GM18907 (cell line): ENCODE data around the gene PRKCA.
A peak's percentile ranks its signal among the peaks of the same experiment; 100 is the strongest.

Experiments
- ATAC-seq: cut with Tn5 transposase; IDR thresholded peaks from one replicate; pipeline ENCODE4 v1.9.1; 2021; ENCODE audit warnings: mild to moderate bottlenecking, moderate library complexity; ENCODE audit not compliant: unreplicated experiment

The PRKCA gene

GRCh38 chr17:66535611-66536010 lies 233.2 kb downstream of the PRKCA start:
- ATAC-seq, result no peak

DNA sequence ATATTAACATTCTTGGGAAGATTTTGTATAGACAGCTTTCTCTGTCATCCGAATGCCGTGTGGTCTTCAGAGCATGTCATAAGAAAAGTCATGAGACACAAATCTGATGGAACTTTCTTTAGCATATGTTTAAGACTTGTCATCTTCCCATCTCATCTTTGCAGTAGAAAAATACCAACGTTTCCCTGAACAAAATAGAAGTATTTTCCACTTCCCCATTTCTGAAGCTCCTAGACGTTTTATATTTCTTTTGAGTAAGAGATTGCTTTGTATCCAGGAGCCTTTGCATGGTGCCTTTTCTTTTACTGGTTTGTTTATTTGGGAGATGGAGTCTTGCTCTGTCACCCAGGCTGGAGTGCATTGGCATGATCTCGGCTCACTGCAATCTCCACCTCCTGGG lies 235.1 kb downstream of the PRKCA start:
- no peak for ATAC-seq

DNA sequence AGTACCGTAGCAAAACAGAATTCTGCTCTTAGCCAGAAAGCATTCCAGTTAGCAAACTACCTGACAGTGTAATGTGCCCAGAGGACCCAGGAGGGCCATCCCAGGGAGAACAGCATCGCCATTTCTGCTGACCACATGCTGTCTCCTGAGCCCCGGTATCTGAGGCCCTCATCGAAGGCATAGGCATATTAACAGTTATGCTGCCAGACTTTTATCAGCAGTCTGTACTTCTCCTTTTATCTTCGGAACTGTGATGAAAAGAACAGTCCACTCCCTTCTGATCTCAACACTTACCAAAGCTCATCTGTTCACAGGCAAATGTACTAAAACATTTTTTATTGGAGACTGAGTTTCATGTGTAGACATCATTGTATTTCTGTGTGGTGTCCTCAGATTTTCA lies 236.4 kb downstream of the PRKCA start:
- ATAC-seq, result no peak

GRCh38 chr17:66540131-66540781 lies 237.8 kb downstream of the PRKCA start:
- ATAC-seq, result no peak

DNA sequence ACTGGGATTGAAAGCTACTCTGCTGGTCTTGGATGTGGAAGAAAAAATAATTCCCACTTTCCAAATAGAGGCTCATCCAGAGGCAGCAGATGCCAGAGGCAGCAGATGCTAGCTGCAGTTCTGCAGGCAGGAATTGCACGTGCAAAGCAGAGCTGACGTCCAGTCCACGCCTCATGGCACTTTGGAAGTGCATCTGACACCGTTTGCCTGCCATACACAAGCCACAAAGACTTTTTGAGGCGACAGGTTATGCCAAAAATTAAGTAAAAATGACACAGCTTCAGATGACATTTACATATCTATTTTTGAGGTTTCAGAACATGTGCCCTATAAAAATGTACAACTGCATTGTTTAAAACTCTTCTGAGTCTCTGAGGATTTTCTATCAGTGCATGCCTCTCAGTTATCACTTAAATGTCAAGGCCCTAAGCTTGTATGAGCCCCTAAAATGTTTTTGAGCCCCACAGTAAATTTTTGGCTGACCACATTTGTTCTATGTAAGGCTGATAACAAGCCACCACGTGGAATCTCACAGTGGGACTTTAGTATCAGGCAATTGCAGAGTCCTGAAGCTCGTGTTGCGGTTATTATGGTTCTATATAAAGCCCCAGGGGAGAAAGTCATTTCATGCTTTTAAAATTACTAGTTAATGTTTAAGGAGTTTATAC lies 239.2 kb downstream of the PRKCA start:
- peak; percentile 90 for ATAC-seq

- ATAC-seq, result peak; percentile 97
These were observed 239.9 kb downstream of the PRKCA start for GRCh38 chr17:66542129-66542966.

DNA sequence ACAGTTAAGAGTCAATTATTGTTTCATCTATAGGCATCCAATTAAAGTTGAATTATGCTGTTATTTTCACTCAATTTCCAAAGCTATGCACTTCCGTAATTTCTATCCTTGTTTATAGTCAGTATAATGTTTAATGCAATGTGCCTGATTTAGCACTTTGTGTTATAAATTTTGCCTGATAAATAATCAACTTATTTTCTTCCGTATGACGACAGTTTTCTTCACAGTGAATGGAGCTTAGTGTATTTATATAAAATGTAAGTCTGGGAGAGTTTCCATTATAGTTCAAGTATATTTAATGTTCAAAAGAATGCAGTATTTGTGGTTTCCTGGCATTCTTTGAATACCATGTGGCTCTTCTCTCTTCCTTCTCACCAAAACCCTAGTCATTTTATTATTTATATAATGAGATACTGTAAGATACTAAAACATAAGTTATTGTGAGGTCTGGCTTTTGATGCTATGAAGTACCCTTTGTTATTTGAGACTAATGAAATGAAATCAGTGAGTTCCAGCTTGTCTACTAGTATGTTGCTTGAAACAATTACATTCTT lies 240.6 kb downstream of the PRKCA start:
- no peak for ATAC-seq

- ATAC-seq, result no peak
These were observed 241.1 kb downstream of the PRKCA start for GRCh38 chr17:66543526-66543925.

GRCh38 chr17:66545918-66546317 lies 243.5 kb downstream of the PRKCA start:
- no peak for ATAC-seq

DNA sequence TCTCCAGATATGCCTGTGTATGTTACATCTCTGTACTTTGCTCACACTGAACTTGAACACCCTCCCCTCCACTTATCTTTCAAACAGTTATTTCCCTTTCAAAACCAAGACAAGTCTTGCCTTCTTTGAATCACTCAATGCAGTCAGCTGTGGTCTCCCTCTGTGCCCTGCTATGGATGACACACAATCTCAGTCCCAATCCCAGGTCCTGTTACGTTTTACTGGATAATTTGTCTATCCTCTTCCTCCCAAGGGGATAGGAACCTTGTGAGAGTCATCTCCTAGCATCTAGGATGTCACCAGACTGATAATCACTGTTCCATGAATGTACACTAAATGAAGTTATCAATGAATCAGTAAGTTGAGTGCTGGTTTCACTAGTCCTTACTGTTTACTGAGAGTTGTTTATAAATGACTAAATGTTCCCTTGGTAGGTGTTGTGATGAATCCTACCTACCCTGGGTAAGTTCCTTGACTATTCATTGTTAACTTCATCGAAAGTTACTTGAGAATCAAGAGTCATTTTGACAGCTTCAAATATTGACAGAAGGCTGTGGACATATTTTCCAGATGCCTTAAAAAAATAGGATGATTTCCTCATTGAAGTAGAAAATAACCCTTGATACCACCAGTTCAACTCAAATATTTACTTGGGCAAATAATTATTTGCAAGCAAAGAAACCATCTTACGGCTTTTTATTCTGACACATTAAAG lies 244.9 kb downstream of the PRKCA start:
- no peak for ATAC-seq

- no peak for ATAC-seq
These were observed 245.7 kb downstream of the PRKCA start for GRCh38 chr17:66548158-66548557.

- no peak for ATAC-seq
These were observed 246.4 kb downstream of the PRKCA start for GRCh38 chr17:66548659-66549310.

DNA sequence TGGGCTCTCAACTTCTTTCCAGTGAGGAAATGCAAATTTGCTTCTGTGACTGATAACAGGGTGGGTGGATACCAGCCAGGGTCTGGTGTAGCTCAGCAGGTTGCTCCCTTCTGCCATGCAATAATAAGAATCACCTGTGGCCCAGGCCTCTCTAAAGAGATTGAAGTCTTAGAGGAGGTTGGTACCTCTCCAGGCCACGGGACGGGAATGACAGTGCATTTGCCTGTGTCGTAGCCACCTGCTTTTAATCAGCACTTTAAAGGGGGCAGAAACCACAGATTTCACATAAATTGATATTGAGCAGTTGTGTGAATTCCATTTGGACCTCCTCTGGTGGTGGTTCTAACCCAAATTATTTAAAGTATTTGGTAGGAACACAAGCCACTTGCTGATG lies 246.9 kb downstream of the PRKCA start:
- ATAC-seq, result no peak

- ATAC-seq, result no peak
These were observed 247.4 kb downstream of the PRKCA start for GRCh38 chr17:66549731-66550207.

- no peak for ATAC-seq
These were observed 249.4 kb downstream of the PRKCA start for GRCh38 chr17:66551839-66552238.

DNA sequence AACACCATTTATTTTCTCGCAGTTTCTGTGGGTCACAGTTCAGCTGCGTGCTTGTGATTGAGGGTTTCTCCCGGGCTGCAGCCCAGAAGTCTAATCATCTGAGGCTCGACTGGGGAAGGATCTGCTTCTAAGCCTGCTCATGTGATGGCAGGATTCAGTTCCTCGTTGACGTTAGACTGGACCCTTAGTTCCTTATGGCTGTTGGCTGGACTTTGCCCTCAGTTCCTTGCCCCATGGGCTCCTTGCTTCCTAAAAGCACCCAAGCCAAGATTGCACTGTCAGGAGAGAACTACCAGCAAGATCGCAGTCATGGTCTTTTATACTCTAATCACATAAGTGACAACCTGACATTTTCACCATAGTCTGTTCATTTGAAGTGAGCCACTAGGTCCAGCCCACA lies 250.0 kb downstream of the PRKCA start:
- no peak for ATAC-seq

DNA sequence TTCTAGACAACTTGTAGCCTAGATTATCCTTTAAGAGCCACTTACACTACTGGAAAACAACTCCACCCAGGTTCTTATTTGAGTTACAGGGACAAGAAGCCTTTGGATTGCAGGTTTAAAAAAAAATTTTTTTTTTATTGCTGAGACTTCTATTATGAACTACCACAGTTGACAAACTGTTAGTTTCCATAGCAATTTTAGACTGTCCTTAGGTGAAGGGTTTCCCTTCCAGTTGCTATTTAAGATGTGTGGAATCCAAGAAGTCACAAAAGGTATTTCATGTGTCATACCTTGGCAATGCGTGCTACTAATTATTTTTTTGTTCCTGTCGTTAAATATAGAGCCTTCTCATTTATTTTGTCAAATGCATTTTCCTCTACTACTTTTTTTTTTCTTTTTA lies 253.2 kb downstream of the PRKCA start:
- no peak for ATAC-seq

DNA sequence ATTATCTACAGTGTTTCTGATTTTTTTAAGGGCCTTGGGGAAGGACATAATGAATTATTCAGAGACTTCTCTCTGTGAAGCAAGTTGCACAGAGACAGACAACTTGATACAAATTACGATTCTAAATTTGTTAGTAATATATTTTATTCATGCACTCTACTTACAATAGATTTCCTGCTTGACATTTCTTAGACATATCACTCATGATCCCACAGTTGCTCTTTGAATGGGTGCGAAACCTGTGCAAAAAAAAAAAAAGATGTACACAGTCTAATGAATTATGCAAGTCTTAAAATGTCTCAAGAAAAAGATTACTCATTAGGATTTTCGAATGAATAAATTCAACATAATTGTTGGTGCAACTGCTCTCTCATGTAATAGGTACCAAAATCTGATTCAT lies 254.8 kb downstream of the PRKCA start:
- ATAC-seq, result no peak

DNA sequence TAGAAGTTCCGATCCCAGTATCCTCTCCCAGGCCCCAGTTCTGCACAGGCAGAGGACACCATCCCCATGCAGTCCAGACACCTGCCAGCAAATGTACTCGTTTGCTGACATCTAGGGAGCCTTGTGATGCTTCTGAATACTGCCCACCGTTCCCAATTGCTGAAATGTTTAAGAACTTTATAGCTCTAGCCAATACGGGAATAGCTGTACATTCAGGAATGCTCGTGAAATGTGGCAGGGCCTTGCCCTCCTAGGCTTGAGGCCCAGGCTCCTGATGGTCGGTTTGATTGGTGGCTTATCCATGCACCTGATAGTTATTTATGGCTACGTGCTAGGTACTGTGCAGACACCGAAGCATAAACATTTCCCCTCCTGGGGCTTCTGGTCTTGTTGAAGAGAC lies 255.5 kb downstream of the PRKCA start:
- ATAC-seq, result no peak

DNA sequence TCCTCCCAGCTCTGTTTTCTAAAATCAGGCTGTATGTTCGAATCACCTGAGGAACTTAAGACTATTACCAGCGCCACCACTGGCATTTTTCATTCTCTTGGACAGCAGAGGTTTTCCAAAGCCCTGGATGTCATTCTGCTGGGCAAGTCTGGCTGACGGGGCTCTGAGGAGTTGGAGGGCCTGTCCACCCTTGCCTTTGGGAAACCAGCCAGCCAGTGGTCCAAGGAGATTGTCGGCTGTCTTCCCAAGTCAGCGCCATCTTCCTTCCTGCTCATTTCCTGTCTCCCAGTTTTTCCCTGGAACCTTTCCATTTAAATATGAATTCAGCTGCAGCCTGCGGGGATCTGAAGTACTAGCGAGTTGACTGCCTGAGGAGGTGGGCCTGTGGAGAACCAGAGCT lies 258.3 kb downstream of the PRKCA start:
- ATAC-seq, result no peak
